ENCODE results near the gene ACTR6. TPM values are rescaled to one million over a fixed set of nuclear protein-coding genes. Genes with fewer than 3 reads are reported as not detected.
"Not testable (repeated sequence)": the region's sequence is repeated elsewhere in the genome, so short reads cannot be mapped to it uniquely, and the experiment has no call there.

The ACTR6 gene
- total RNA-seq, 1 donor from 2014 or later: 26.0 TPM

DNA sequence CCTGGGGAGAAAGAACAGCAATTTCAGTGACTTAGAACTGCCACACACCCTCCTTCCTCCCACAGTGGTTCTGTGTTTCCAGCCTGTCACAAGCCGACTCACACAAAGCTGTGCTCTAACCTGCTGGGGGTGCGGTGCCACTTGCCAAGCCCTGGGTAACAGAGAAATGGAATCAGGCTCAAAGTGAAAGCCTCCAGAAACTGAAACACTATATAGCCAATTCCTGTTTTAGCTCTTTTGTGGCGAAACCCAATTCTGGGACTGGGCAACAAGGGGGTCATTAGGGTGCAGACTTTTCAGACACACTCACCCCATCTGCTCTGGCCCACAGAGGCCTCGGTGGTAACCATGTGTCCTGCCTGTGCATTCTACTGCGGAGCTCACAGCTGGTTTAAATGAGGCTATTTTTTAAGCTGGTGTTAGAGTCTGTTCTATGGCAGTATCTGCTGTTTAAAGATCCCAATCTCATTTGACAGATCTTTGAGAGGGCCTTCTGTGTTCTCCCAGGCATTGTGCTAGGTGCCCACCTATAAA is 15.2 kb upstream of the ACTR6 start:
- no peak for DNase-seq

DNA sequence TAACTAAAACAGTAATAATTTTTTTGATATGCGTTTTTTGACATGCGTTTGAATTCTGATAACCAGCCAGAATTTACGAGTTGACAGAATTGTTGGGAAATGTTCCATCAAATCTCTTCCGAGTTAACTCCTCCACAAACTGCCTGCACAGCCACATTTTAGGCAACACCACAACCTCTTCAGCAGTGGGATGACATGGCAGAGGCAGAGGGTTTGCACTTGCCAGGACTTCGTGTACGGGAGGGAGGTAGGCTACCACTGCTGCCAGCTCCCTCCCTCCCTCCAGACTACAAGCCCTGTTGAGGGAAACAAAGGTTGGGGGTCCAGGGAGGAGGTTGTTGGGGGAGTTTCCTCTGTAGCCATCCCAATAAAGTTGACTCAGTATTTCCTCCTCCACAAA is 14.5 kb upstream of the ACTR6 start:
- no peak for DNase-seq

DNA sequence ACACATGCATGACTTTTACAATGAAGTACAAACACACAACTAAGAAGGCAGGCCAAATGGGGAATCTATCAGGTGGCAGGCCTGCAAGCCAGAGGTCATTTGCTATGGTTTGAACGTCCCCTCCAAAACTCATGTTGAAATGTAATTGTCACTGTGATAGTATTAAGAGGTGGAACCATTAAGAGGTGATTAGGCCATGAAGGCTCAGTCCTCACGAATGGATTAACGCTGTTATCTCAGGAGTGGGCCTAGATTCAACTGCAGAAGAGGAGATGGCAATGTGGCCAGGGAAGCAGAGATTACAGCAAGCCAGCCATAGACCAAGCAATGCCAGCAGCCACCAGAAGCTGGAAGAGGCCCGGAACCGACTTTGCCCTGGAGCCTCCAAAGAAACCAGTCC is 13.5 kb upstream of the ACTR6 start:
- no peak for DNase-seq

DNA sequence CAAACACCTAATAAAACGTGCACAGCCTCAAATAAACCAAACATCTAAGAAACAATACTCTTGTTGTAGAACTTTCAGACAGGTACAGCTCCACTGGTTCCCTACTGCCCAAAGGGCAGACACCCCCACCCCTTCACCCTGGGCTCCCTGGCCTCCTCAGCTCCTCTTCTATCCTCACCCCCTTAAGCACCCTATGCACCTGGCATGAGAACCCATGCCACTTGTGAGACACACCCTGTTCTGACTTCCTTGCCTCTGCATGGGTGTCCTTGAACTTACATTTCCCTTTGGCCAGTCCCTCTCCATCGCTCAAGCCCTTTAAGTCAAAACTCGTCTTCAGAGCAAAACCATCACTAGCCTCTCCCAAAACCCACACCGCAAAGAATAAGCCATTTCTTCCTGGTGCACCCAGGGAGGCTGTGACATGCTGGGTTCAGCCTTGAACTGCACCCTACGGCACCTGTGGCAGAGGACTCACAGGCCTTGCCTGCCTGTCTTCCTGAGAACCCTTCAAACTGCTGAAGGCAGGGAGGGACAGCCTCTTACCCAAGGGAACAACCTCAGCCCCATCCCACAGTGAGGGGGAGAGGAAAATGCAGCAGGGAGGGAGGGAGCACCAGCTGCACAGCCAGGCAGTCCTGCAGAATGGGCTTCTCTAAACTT is 12.6 kb upstream of the ACTR6 start:
- no peak for DNase-seq

DNA sequence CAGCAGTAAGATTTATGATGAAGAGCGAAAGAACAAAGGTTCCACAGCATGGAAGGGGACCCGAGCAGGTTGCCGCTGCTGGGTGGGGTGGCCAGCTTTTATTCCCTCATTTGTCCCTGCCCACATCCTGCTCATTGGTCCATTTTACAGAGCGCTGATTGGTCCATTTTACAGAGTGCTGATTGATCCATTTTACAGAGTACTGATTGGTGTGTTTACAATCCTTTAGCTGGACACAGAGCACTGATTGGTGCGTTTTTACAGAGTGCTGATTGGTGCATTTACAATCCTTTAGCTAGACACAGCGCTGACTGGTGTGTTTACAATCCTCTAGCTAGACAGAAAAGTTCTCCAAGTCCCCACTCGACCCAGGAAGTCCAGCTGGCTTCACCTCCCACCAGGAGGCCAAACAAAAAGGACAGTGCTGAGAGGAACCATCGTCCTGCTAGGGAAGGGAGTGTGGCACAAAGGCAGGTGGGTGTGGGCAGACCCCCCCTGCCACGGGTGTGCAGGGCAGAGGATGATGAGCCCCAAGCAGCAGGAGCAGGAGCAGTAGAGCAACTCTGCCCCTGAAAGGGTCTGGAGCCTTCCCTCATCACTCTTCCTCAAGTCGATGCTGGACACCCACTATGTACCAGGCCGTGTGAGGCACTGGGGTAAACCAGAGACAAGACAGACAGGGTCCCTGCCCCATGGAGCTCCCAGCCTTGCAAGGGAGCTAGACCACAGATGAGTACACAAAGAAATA is 11.6 kb upstream of the ACTR6 start:
- DNase-seq: not testable (repeated sequence)

DNA sequence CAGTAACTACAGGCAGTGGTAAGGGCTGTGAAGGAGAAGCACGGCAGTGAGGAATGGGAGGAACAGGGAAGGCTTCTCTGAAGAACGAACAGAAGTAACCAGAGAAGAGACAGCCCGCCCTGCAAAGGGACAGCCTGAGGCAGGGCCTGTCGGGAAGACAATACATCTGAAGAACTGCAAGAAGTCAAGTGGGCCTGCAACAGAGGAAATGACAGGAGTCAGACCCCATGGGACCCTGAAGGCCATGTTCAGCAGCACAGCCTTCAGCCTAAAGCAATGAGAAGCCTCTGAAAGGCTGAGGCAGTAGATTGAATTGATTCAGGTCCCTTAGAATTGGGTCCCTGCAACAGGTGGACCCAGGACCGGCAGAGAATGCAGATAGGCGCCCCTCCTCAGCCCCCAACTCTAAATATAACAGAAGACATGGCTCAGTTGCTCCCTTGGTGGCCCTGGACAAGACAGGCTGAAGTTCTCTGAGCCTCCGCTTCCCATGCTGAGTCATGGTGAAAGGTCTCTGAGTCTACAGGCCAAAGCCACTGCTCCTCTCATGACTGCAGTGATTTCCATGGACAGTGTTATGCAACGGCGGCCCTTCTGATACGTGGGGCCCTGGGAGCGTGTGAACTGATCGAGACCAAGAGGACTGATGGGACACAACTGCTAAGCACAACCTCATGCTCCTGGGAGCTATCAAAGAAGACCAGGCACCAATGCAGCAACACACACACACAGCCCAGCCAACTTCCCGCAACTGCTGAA is 10.8 kb upstream of the ACTR6 start:
- no peak for DNase-seq

DNA sequence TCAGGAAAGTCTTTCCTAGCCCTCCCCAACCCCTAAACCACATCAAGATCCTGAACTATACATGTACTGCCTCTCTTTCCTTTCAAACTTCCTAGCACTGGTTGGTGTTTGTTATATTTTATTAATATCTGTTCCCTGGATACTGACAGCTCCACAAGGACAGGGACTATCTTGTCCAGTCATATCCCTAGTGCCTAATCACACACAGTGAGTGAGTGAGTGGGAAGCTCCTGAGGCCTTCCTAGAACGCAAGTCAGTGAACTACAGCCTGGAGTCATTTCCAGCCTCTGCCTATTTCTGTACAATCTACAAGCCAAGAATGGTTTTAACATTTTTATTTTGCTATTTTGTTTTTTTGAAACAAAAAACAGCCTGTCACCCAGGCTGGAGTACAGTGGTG is 7.5 kb upstream of the ACTR6 start:
- DNase-seq: no peak

DNA sequence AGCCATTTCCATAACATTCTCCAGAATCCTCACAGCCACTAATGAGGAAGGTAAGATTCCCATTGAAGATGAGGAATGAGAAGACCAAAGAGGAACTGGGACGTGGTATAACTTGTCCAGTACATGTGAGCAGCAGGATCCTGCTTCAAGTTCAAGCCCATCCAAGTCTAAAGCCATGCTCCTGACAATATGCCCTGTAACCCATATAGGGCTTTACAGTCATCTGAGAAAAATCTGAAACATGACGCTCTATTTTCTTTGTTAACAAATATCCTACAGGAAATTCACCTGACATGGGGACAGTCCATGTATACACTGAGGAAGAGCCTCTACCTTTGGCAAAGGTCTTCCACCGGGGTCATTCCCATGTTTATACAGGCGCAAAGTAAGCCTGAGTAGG is 3.1 kb upstream of the ACTR6 start:
- no peak for DNase-seq

DNA sequence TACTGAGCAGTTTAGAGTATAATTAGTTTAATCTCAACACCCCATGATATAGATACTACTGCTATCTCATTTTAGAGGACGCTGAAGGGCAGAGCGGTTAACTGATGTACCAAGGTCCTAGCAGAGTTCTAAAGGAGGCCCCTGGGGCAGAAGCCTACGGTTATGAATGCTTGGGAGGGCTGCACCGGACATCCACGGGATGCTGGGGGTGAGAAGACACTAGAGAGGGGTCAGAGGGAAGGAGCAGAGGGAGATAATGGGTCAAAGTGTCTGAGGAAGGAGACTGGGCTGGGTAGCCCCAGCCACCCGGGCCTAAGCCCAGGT is 1.6 kb upstream of the ACTR6 start:
- no peak for DNase-seq

DNA sequence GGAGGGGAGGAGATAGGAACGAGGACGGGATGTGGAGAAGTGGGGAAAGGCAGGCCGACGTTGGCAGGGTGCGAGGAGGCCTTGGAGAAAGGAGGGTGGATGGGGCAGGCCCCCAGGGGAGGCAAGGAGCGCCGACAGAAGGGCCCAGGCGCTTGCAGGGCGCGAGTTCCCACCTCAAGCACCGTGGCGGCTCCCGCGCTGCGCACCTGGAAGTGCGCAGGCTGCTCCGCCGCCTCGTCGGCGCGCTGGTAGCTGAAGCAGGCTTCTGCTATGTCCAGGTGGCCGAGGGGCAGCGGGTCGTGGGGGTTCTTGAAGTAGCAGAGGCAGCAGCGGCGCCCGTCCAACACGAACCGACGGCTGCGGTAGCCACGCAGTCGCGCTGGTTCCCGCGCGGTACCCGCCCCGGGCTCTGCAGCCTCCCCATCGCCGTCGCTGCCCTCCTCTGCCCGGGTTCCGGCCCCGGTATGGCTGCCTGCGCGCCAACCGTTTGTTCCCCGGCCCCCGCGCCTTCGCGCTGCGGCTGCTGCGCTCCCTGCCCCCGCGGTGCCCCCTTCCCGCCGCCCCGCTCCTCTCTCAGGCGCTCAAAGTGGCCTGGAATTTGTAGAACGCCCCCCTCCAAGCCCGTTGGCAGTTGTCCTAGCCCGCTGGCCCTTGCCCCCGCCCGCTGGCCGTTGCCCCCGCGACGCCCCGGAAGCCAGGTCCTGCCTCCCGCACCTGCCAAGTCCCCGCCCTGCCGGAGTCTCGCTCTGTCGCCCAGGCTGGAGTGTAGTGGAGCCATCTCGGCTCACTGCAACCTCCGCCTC is 1.1 kb upstream of the ACTR6 start:
- peak; percentile 32 for DNase-seq

DNA sequence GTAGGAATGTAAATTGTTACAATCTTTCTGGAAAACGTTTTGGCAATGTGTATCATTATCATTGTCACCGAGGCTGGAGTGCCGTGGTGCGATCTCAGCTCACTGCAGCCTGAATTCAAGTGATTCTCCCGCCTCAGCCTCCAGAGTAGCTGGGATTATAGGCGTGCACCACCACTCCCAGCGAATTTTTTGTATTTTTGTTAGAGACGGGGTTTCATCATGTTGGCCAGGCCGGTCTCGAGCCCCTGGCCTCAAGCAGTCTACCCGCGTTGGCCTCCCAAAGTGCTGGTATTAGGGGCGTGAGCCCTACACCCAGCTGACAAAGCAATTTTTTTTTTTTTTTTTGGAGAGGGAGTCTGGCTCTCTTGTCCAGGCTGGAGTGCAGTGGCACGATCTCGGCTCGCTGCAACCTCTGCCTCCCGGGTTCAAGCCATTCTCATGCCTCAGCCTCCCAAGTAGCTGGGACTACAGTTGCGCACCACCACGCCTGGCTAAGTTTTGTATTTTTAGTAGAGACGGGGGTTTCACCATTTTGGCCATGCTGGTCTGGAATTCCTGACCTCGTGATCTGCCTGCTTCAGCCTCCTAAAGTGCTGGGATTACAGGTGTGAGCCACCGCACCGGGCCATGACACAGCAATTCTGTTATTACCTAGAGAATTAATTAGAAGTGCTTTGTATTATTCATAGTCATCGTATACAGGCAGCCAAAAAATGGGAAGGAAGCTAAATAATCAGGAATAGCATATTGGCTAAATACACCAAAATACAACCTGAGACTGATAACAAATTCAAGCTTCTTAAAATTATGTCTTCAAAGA is 1.2 kb downstream of the ACTR6 start:
- DNase-seq: no peak

DNA sequence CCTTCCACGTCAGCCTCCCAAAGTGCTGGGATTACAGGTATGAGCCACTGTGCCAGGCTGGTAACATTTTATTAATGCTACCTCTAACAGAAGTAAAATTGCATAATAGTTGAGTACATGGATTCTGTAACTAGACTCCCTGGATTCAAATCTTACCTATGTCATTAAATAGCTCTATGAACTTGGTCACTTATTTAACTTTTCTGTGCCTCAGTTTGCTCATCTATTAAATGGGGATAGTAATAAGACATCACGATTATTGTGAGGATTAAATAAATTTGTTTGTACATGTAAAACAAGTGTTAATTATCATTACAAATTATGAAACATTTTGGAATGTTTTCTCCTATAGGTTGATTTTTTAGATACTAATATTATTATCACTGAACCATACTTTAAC is 6.7 kb downstream of the ACTR6 start:
- DNase-seq: no peak

DNA sequence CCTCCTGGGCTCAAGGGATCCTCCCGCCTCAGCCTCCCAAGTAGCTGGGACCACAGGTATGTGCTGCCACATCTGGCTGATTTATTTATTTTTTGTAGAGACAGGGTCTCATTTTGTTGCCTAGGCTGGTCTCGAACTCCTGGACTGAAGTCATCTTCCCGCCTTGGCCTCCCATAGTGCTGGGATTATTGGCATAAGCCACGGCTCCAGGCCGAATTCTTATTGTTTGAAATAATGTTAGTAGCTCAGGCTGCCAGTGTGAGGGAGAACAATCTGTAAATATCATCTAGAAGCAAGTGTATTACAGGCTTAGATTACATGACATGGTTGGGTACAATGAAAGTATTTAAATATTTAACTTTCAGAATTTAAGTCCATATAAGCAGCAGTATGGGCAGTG is 8.2 kb downstream of the ACTR6 start:
- no peak for DNase-seq

DNA sequence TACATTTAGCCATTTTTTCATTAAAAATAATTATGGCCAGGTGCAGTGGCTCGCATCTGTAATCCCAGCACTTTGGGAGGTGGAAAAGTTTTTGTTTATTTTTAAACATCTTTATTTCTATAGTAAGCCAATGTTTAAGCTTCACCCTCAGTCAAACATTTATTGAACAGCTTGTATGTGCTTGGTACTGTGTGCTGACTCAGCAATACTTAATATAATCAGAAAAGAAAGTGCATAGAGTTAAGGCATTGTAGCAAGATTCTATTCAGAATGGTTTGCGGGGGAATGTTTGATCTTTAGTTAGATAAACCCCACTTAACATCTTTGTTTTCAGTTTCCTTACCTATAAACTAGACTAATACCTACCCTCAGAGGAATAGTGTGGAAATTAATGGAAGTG is 11.1 kb downstream of the ACTR6 start:
- DNase-seq: no peak

DNA sequence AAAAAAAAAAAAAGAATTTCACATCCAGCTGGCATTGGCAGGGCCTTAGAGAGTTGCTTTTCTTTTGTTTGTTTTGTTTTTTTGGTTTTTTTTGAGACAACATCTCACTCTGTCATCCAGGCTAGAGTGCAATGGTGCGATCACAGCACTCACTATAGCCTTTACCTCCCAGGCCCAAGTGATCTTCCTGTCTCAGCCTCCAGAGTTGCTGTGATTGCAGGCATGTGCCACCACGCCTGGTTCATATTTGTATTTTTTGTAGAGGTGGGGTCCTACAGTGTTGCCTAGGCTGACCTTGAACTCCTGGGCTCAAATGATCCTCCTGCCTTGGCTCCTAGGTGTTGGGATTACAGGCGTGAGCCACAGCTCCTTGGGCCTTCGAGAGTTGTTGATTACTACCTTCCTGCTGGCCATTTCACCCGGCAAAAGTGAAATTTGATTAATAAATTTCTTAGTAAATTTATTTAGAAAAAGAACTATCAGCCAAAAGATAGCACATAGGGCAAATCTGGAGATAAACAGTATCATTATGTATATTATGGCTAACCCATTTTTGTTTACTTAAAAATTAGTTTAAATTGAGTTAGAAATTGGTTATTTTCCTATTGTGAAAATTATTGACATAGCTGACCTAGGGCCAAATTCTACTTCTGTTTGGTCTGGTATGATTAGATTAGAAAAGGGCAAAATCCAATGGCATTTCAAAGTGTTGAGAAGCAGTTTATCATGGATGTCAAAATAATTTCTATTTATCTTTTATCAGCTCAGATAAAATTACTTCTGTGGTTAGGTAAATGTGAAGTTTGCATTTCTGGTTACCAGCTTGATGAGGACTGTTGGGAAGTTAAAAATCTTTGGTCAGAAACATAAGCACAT is 12.6 kb downstream of the ACTR6 start:
- no peak for DNase-seq

DNA sequence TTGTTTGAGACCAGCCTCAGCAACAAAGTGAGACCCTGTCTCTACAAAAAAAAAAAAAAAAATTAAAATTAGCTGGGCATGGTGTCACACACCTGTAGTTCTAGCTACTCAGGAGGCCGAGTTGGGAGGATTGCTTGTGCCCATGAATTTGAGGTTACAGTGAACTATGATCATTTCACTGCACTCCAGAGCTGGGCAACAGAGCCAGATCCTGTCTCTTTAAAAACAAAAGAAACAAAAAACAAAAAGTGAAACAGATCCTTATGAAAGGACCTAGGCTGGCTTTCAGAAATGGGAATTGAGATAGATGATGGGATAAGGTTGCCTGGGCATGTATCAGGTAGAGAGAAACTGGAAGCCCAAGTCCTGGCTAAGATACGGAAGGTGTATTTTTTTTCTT is 13.9 kb downstream of the ACTR6 start:
- no peak for DNase-seq

DNA sequence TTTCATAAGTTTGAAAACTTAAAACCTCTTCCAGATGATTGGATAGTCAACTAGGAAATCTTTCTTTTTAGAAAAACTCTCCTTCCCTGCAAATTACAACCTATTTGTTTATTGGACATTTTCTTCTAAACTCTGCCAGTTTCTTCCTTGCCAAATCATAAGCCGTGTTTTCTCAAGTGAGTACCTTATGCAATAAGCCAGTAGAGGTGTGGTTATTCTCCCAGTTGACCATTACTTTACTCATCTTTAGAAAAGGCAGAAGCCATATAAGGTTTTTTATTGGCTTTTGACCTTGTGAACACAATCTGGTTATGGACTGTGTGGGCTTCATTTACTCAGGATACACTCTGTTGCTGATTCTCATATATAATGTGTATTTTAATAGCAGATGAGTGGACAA is 14.6 kb downstream of the ACTR6 start:
- DNase-seq: no peak

DNA sequence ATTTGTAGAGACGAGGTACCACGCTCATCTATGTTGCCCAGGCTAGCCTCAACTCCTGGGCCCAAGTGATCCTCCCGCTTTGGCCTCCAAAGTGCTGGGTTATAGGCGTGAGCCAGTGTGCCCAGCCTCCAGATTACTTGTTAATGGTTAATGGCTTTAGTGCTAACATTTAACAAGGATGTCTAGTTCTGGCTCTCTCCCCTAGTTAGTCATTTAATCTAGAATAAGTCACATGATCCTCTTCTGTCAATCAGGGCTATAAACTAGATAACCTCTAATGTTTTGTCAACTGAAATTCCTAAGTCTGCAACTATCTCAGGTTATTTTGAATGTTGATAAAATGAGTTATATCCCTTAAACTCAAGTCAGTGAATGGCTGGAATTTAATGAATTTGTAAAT is 15.7 kb downstream of the ACTR6 start:
- no peak for DNase-seq

DNA sequence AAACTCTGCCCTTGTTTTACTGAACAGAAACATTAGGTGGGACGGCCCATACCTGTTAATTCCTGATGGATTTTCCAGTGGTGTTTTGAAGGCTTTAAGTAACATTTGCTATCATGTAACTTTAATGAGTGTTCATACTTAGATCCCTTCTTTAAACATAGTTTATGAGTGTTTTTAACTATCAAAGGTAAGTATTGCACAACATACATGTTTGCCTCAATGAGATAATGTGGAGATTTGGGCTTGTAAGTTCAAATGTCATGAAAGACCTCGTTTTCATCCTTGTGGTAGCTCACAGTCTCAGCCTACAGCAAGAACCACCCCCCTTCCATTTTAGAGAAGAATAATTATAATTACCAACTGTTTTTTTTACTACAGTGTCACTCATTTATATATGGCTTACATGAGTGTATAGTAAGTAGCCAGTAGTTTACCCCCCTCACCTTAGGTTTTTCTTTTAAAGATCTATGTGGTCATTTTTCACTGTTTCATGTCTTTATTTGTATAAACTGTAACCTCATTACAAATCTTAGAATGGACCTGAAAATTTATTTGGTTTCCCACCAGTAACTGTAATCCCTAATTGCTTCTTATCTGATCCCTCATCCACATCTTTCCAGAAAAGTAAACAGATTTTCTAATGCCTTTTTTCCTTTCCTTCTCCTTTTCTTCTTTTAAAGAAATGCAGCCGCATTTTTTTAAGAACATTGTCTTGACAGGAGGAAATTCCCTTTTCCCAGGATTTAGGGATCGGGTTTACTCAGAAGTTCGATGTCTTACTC is 18.9 kb downstream of the ACTR6 start:
- DNase-seq: no peak

DNA sequence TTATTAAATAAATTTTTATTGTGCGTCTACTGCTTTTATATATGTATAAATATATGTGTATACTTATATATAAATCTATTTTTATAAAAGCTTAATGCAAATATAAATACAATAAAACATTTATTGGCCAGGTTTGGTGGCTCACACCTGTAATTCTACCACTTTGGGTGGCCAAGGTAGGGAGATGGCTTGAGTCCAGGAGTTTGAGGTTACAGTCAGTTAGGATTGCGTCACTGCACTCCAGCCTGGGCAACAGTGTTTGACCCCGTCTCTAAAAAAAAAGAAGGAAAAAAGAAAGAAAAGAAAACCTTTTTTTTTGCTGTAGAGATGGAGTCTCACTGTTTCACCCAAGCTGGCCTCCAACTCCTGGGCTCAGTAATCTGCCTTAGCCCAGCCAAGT is 20.9 kb downstream of the ACTR6 start:
- no peak for DNase-seq
